K562 (cell line): Measurements from ENCODE around the gene DDIT3.

Experiments used
- BCOR ChIP-seq: fragments of 450-650 bp; IDR thresholded peaks from 2 replicates; pipeline ENCODE4 v1.6.1; 2016
- BRD4 ChIP-seq: fragments of 200-600 bp; sonication (generic); IDR thresholded peaks from 2 replicates; pipeline ENCODE4 v1.6.1; 2017; ENCODE audit warnings: inconsistent platforms
- CTCF ChIP-seq, 3 experiments: IDR thresholded peaks in 2 of 3; conservative IDR thresholded peaks in 1 of 3; 2 replicates each; pipeline ENCODE4 v1.5.1; 2011 to 2012; ENCODE audit warnings: low read length in 3 of 3, mild to moderate bottlenecking in 3 of 3, control low read depth in 2 of 3, improper control_type of control experiment in 1 of 3, inconsistent platforms in 1 of 3, low read depth in 1 of 3, mixed read lengths in 1 of 3, moderate library complexity in 1 of 3; ENCODE audit not compliant: insufficient read depth in 2 of 3
- ETS1 ChIP-seq: conservative IDR thresholded peaks from 2 replicates; pipeline ENCODE4 v1.6.1; 2011; ENCODE audit warnings: low read depth, mild to moderate bottlenecking, low read length; ENCODE audit not compliant: control insufficient read depth
- FOS ChIP-seq: IDR thresholded peaks from 3 replicates; pipeline ENCODE4 v1.6.1; 2011; ENCODE audit not compliant: insufficient read length; ENCODE audit errors: extremely low read depth
- MEF2A ChIP-seq: IDR thresholded peaks from 2 replicates; pipeline ENCODE4 v1.6.1; 2011; ENCODE audit warnings: low read depth, mild to moderate bottlenecking, low read length, moderate library complexity; ENCODE audit not compliant: control insufficient read depth
- MYC ChIP-seq, 2 experiments: fragments of 250-450 bp in 1 of 2; sonication (Bioruptor Pico) in 1 of 2; IDR thresholded peaks; 2 replicates each; pipeline versions ENCODE4 v1.5.1 to v1.6.1; 2012 to 2021; ENCODE audit warnings: low read depth in 2 of 2, borderline replicate concordance in 1 of 2, improper control_type of control experiment in 1 of 2, low read length in 1 of 2, mild to moderate bottlenecking in 1 of 2, moderate library complexity in 1 of 2
- POLR2A ChIP-seq: fragments of 450-650 bp; conservative IDR thresholded peaks from 2 replicates; pipeline ENCODE4 v1.6.1; 2016
- PRMT5 ChIP-seq: sonication (generic); formaldehyde crosslinking; IDR thresholded peaks from 2 replicates; pipeline ENCODE4 v1.5.0; 2020; ENCODE audit warnings: missing genetic modification reagents
- TARDBP ChIP-seq: fragments of 450-650 bp; IDR thresholded peaks from 2 replicates; pipeline ENCODE4 v1.6.1; 2016
- ZNF431 ChIP-seq: sonication (generic); formaldehyde crosslinking; IDR thresholded peaks from 2 replicates; pipeline ENCODE4 v1.8.0; 2022; ENCODE audit warnings: mild to moderate bottlenecking, missing genetic modification reagents

GRCh38 chr12:57563358-57563757 is 43.0 kb upstream of the DDIT3 start:
- TF ChIP-seq CTCF (IDR thresholded peaks at IDR 0.05 in 2 of 3, conservative IDR thresholded peaks at IDR 0.05 in 1 of 3; ENCODE audit: insufficient read depth in 2 of 3, low read depth in 1 of 3, low read length in 3 of 3) (no peak), PRMT5 (CRISPR knock-in tag) (no peak), MYC (IDR thresholded peaks at IDR 0.05; ENCODE audit: low read depth, low read length) (no peak), MYC (CRISPR knock-in tag; IDR thresholded peaks at IDR 0.05; ENCODE audit: borderline replicate concordance, low read depth) (no peak), ETS1 (no peak), BRD4 (no peak), BCOR (no peak), TARDBP (no peak), MEF2A (no peak), POLR2A (no peak), ZNF431 (CRISPR knock-in tag) (no peak), FOS (no peak)
